Liver (tissue), 9 donors: ENCODE data around the gene ST14. TPM values are rescaled to one million over a fixed set of nuclear protein-coding genes. Genes with fewer than 3 reads are reported as not detected.

Source experiments
- DNase-seq: peaks from one replicate; pipeline ENCODE4 v3.0.0-alpha.2; 2017; ENCODE audit warnings: low spot score
- H3K27ac ChIP-seq, 2 donors: one replicate each; pipeline ENCODE4 v1.7.0; 2013; ENCODE audit warnings: inconsistent platforms in 2 of 2, low read length in 2 of 2, control low read depth in 1 of 2, low read depth in 1 of 2, mild to moderate bottlenecking in 1 of 2
- H3K27me3 ChIP-seq, 4 donors: one replicate each; pipeline versions ENCODE4 v1.6.1 to v1.7.0; 2013; ENCODE audit warnings: low read length in 3 of 4, inconsistent platforms in 1 of 4, mild to moderate bottlenecking in 1 of 4, moderate library complexity in 1 of 4; ENCODE audit not compliant: control insufficient read depth in 4 of 4, insufficient read depth in 4 of 4
- H3K36me3 ChIP-seq, 4 donors: one replicate each; pipeline versions ENCODE4 v1.6.1 to v1.7.0; 2013; ENCODE audit warnings: low read length in 3 of 4, mild to moderate bottlenecking in 3 of 4, low read depth in 1 of 4, moderate library complexity in 1 of 4; ENCODE audit not compliant: control insufficient read depth in 4 of 4, insufficient read depth in 3 of 4
- H3K4me1 ChIP-seq, 4 donors: one replicate each; pipeline versions ENCODE4 v1.6.1 to v1.7.0; 2013; ENCODE audit warnings: low read length in 3 of 4, mild to moderate bottlenecking in 3 of 4, moderate library complexity in 1 of 4; ENCODE audit not compliant: control insufficient read depth in 4 of 4, insufficient read depth in 4 of 4
- H3K4me3 ChIP-seq, 3 donors: one replicate each; pipeline versions ENCODE4 v1.6.1 to v1.7.0; 2013; ENCODE audit warnings: low read length in 3 of 3, control low read depth in 1 of 3, low read depth in 1 of 3, mild to moderate bottlenecking in 1 of 3
- H3K9ac ChIP-seq, 2 donors: one replicate each; pipeline ENCODE4 v1.7.0; 2013; ENCODE audit warnings: low read length in 2 of 2, mild to moderate bottlenecking in 2 of 2, moderate library complexity in 2 of 2, control low read depth in 1 of 2, low read depth in 1 of 2
- H3K9me3 ChIP-seq, 4 donors: one replicate each; pipeline versions ENCODE4 v1.6.1 to v1.7.0; 2013; ENCODE audit warnings: low read length in 3 of 4; ENCODE audit not compliant: control insufficient read depth in 4 of 4
- EGR1 ChIP-seq, 2 donors: IDR thresholded peaks; 2 replicates each; pipeline ENCODE4 v1.6.1; 2016 to 2018; ENCODE audit warnings: antibody characterized with exemption in 2 of 2, low read depth in 2 of 2
- FOXA1 ChIP-seq: IDR thresholded peaks from 2 replicates; pipeline ENCODE4 v1.6.1; 2016; ENCODE audit warnings: antibody characterized with exemption
- FOXA2 ChIP-seq: IDR thresholded peaks from 2 replicates; pipeline ENCODE4 v1.6.1; 2016; ENCODE audit warnings: antibody characterized with exemption
- GABPA ChIP-seq, 2 donors: IDR thresholded peaks in 1 of 2; conservative IDR thresholded peaks in 1 of 2; 2 replicates each; pipeline ENCODE4 v1.6.1; 2016; ENCODE audit warnings: antibody characterized with exemption in 2 of 2, mild to moderate bottlenecking in 1 of 2, moderate library complexity in 1 of 2
- HNF4A ChIP-seq, 2 donors: conservative IDR thresholded peaks; 2 replicates each; pipeline ENCODE4 v1.6.1; 2016; ENCODE audit warnings: antibody characterized with exemption in 2 of 2, mild to moderate bottlenecking in 2 of 2
- JUND ChIP-seq, 2 donors: IDR thresholded peaks; 2 replicates each; pipeline ENCODE4 v1.6.1; 2016; ENCODE audit warnings: antibody characterized with exemption in 2 of 2
- NR2F2 ChIP-seq: IDR thresholded peaks from 2 replicates; pipeline ENCODE4 v1.6.1; 2016; ENCODE audit warnings: antibody characterized with exemption
- RXRA ChIP-seq, 2 donors: IDR thresholded peaks; 2 replicates each; pipeline ENCODE4 v1.6.1; 2017 to 2018; ENCODE audit warnings: antibody characterized with exemption in 2 of 2, mild to moderate bottlenecking in 1 of 2
- SP1 ChIP-seq: IDR thresholded peaks from 2 replicates; pipeline ENCODE4 v1.6.1; 2018; ENCODE audit warnings: antibody characterized with exemption, mild to moderate bottlenecking
- TAF1 ChIP-seq: conservative IDR thresholded peaks from 2 replicates; pipeline ENCODE4 v1.6.1; 2016; ENCODE audit warnings: antibody characterized with exemption, mild to moderate bottlenecking
- ZBTB33 ChIP-seq: IDR thresholded peaks from 2 replicates; pipeline ENCODE4 v1.6.1; 2016; ENCODE audit warnings: antibody characterized with exemption
- WGBS: extraction: QIAGEN DNeasy Blood & Tissue Kit; methylation state at CpG from one replicate; pipeline ENCODE4 v1.1.7; 2013; 5-methylcytosine and 5-hydroxymethylcytosine counted together
- polyA plus RNA-seq, 2 donors: library from polyadenylated mRNA; stranded (reverse) in 1 of 2; unstranded in 1 of 2; fragments of 200-250 nt in 1 of 2; fragments of >200 nt in 1 of 2; fragmentation: Nextera tagmentation in 1 of 2; extraction: Ambion mirVana in 1 of 2; gene quantifications; one replicate each; pipeline versions ENCODE4 v1.2.1 to v1.2.3, GENCODE V29; 2013 to 2015
- total RNA-seq, 2 donors: library from RNA; depleted of rRNA; stranded (reverse); fragments of >200 nt; gene quantifications; one replicate each; pipeline ENCODE4 v1.2.3, GENCODE V29; 2014
- TF ChIP-seq, protein P1 (sequence below): IDR thresholded peaks from 2 replicates; pipeline ENCODE4 v1.6.1; 2016; ENCODE audit warnings: antibody characterized with exemption
- TF ChIP-seq, protein P2 (sequence below): IDR thresholded peaks from 2 replicates; pipeline ENCODE4 v1.6.1; 2016; ENCODE audit warnings: antibody characterized with exemption, mild to moderate bottlenecking
- donor health status: healthy.
- donor health status: healthy.
- donor health status: healthy.
- donor health status: healthy.
- donor health status: healthy.

The ST14 gene
- total and polyA plus RNA-seq, 4 donors = 2.8 to 5.9 (median 4.5) TPM

DNA sequence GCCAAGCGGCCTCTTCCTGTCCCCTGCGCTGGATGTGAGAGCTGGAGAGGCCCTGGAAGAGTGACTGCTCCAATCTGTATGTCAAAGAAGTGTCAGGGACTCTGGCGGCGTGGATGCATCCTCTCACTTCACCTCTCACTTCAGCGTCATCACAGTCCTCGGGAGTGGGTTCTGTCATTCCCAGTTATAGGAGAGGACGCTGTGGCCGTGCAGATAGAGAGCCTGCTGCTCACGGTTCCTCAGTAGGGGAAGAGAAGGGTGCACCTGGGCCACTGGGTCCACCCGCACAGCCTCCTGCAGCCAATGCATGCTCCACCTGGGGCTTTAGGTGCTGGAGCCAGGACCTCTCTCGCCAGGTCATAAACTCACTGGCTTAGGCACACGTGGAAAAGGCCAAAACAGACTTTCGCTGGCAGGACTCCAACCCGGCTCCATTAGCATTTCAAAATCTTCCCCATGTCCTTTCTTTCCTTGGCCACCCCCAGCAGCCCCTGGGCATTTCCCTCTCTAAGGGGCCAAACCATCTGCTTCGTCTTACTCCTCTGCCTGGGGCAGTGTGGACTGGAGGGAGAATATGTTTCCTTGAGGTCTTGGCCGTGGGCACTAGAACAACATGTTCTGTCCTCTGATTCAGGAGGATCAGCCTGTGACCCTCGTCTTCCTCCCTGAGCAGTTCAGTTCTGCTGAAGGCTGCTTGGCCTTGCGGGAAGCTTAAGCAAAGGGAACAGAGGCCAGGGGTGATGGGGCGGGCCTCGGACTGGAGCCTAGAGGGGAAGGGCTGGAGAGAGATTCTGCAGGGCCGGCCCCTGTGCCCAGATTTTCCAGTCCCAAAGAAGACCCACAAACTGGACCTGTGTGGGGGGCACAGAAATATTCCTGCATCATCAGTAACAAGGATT is 57.8 kb downstream of the ST14 start:
- DNase-seq = no peak
- no peaks in the 10 kb centered on the region for H3K36me3 ChIP-seq
- TF ChIP-seq FOXA2 = no peak
- no peak for TF ChIP-seq FOXA1
- TF ChIP-seq EGR1 (IDR thresholded peaks at IDR 0.05; ENCODE audit: low read depth in 2 of 2) = no peak
- TF ChIP-seq NR2F2 = peak; percentile 46
- no peak for TF ChIP-seq GABPA (IDR thresholded peaks at IDR 0.05 in 1 of 2, conservative IDR thresholded peaks at IDR 0.05 in 1 of 2)
- no peak overlapping the region for H3K27ac ChIP-seq
- H3K9ac ChIP-seq = no peak overlapping the region
- H3K4me1 ChIP-seq = peaks cover 0 to 3% (median 0%) of the 10 kb centered on the region in 4 donors
- 80% methylated on average over 21 of the region's 21 CpGs for WGBS
- no peaks in the 10 kb centered on the region for H3K27me3 ChIP-seq
- H3K9me3 ChIP-seq = no peaks in the 10 kb centered on the region
- no peak overlapping the region for H3K4me3 ChIP-seq

GRCh38 chr11:130218501-130219070 is 59.0 kb downstream of the ST14 start:
- H3K4me3 ChIP-seq = no peak overlapping the region
- H3K36me3 ChIP-seq = no peaks in the 10 kb centered on the region
- H3K9ac ChIP-seq = no peak overlapping the region
- DNase-seq = no peak
- WGBS = 89% methylated on average over 14 of the region's 14 CpGs
- H3K9me3 ChIP-seq = no peaks in the 10 kb centered on the region
- no peaks in the 10 kb centered on the region for H3K27me3 ChIP-seq
- no peaks in the 10 kb centered on the region for H3K4me1 ChIP-seq
- TF ChIP-seq SP1 = no peak
- no peak for TF ChIP-seq FOXA1
- no peak for TF ChIP-seq RXRA (IDR thresholded peaks at IDR 0.05)
- no peak for TF ChIP-seq JUND (IDR thresholded peaks at IDR 0.05)
- no peak for TF ChIP-seq GABPA (IDR thresholded peaks at IDR 0.05 in 1 of 2, conservative IDR thresholded peaks at IDR 0.05 in 1 of 2)
- TF ChIP-seq FOXA2 = no peak
- TF ChIP-seq EGR1 (IDR thresholded peaks at IDR 0.05; ENCODE audit: low read depth in 2 of 2) = no peak
- TF ChIP-seq, protein P1, sequence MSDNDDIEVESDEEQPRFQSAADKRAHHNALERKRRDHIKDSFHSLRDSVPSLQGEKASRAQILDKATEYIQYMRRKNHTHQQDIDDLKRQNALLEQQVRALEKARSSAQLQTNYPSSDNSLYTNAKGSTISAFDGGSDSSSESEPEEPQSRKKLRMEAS = no peak
- no peak for TF ChIP-seq HNF4A (conservative IDR thresholded peaks at IDR 0.05)
- no peak for TF ChIP-seq ZBTB33
- TF ChIP-seq TAF1 = no peak
- TF ChIP-seq NR2F2 = no peak
- TF ChIP-seq, protein P2, sequence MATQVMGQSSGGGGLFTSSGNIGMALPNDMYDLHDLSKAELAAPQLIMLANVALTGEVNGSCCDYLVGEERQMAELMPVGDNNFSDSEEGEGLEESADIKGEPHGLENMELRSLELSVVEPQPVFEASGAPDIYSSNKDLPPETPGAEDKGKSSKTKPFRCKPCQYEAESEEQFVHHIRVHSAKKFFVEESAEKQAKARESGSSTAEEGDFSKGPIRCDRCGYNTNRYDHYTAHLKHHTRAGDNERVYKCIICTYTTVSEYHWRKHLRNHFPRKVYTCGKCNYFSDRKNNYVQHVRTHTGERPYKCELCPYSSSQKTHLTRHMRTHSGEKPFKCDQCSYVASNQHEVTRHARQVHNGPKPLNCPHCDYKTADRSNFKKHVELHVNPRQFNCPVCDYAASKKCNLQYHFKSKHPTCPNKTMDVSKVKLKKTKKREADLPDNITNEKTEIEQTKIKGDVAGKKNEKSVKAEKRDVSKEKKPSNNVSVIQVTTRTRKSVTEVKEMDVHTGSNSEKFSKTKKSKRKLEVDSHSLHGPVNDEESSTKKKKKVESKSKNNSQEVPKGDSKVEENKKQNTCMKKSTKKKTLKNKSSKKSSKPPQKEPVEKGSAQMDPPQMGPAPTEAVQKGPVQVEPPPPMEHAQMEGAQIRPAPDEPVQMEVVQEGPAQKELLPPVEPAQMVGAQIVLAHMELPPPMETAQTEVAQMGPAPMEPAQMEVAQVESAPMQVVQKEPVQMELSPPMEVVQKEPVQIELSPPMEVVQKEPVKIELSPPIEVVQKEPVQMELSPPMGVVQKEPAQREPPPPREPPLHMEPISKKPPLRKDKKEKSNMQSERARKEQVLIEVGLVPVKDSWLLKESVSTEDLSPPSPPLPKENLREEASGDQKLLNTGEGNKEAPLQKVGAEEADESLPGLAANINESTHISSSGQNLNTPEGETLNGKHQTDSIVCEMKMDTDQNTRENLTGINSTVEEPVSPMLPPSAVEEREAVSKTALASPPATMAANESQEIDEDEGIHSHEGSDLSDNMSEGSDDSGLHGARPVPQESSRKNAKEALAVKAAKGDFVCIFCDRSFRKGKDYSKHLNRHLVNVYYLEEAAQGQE = no peak
- no peak overlapping the region for H3K27ac ChIP-seq
